Measurements from ENCODE around the gene HECW1. TPM values are rescaled to one million over a fixed set of nuclear protein-coding genes. Genes with fewer than 3 reads are reported as not detected.

HECW1 gene
- total and polyA plus RNA-seq, 4 donors: 0.05 TPM; not detected in 3

DNA sequence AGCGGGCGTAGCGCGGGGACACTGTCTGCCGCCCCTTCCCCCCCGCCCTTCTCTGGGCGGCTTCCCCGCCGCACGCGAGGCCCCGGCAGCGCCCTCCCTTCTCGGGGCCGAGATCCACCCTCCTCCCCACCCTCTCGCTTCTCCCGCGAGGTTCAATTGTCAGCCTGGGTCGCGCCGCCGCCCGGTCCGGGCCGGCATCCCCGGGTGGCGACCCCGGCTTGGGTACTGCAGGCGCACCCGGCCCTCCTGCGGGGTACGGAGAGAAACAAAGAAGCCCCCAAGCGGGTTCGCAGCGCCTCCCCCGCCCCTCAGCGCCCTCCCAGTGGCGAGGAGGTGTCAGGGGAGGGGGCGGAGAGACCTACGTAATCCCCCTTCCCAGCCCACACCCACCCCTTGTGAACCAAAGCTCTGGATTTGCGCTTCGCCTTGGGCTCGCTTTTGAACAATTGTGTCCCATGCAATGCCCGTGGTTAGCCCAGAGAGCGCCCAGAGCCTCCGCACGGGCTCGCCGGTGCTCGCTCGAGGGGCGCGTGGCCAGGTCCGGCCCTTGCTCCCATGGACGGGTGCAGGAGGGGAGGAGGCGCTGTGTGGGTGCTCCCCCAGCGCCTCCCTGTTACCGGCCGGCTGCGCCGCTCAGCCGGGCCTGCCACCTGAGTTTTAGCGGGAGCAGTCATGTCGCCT, 634 bp downstream of the HECW1 start:
- H3K4me3 ChIP-seq (ENCODE audit: low read depth in 1 of 3, low read length in 3 of 3): peak overlapping the region in 1 of 3 donors; percentile 29
- H3K27me3 ChIP-seq (ENCODE audit: control insufficient read depth in 4 of 4, insufficient read depth in 4 of 4, low read length in 3 of 4): peaks cover 0 to 24% (median 10%) of the 10 kb centered on the region in 4 donors
- DNase-seq (ENCODE audit: low spot score): no peak

DNA sequence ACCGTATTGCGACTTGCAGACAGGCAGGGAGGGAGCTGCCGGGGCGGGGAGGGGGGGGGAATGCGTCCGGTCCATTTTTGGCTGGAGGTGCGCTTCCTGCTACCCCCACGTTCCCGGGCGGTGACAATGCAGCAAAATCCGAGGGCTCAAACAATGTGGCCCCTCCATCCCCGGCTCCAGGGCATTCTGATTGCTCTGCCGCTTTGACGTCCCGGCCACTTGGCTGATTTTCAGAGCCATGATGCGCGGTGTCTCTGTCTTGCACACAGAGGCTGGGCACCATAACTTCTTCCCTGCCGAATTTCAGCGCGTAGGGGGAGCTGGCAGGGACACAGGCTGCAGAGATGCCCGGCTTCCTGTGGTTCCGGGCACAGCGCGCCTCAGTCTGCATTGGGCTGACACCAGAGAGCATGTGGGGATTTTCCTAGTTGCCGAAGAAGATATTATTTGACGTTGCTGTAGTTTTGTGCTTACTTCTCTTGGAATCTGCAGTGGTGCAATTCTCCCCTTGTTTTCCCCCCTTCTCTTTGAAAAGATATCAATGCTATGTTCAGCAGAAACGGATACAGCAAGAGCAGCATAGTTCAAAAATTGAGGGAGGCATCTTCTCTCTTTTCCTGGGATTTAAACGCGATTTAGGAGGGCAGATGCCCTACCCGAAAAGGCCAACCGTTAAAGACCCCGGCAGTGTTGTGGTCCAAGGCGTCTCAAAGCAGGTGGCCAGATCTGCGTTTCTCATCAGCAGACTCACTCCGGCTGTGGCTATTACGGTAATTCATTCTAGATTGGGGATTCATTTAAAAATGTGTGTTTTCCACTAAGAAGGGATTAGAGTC, 1.4 kb downstream of the HECW1 start:
- no peak overlapping the region for H3K27ac ChIP-seq (ENCODE audit: low read depth in 1 of 2, low read length in 2 of 2)
- DNase-seq (ENCODE audit: low spot score): no peak
- whole genome bisulfite sequencing: 9% methylated on average over 36 of the region's 36 CpGs
- no peak overlapping the region for H3K9ac ChIP-seq (ENCODE audit: low read depth in 1 of 2, low read length in 2 of 2)
- no peaks in the 10 kb centered on the region for H3K9me3 ChIP-seq (ENCODE audit: control insufficient read depth in 4 of 4, low read length in 3 of 4)
- H3K4me1 ChIP-seq (ENCODE audit: control insufficient read depth in 4 of 4, insufficient read depth in 4 of 4, low read length in 3 of 4): peaks cover 0 to 17% (median 3%) of the 10 kb centered on the region in 4 donors
- no peak for TF ChIP-seq NR2F2 (IDR thresholded peaks at IDR 0.05)
- TF ChIP-seq, protein P1, sequence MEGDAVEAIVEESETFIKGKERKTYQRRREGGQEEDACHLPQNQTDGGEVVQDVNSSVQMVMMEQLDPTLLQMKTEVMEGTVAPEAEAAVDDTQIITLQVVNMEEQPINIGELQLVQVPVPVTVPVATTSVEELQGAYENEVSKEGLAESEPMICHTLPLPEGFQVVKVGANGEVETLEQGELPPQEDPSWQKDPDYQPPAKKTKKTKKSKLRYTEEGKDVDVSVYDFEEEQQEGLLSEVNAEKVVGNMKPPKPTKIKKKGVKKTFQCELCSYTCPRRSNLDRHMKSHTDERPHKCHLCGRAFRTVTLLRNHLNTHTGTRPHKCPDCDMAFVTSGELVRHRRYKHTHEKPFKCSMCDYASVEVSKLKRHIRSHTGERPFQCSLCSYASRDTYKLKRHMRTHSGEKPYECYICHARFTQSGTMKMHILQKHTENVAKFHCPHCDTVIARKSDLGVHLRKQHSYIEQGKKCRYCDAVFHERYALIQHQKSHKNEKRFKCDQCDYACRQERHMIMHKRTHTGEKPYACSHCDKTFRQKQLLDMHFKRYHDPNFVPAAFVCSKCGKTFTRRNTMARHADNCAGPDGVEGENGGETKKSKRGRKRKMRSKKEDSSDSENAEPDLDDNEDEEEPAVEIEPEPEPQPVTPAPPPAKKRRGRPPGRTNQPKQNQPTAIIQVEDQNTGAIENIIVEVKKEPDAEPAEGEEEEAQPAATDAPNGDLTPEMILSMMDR (IDR thresholded peaks at IDR 0.05; ENCODE audit: low read depth, low read length, missing input control): no peak
- TF ChIP-seq FOXA1 (IDR thresholded peaks at IDR 0.05): no peak
- TF ChIP-seq HNF4A (conservative IDR thresholded peaks at IDR 0.05): no peak
- no peak for TF ChIP-seq GABPA (IDR thresholded peaks at IDR 0.05 in 1 of 2, conservative IDR thresholded peaks at IDR 0.05 in 1 of 2)
- TF ChIP-seq SP1 (IDR thresholded peaks at IDR 0.05): no peak
- no peak for TF ChIP-seq RAD21 (IDR thresholded peaks at IDR 0.05)
- TF ChIP-seq, protein P2, sequence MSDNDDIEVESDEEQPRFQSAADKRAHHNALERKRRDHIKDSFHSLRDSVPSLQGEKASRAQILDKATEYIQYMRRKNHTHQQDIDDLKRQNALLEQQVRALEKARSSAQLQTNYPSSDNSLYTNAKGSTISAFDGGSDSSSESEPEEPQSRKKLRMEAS (IDR thresholded peaks at IDR 0.05): no peak
- TF ChIP-seq, protein P3, sequence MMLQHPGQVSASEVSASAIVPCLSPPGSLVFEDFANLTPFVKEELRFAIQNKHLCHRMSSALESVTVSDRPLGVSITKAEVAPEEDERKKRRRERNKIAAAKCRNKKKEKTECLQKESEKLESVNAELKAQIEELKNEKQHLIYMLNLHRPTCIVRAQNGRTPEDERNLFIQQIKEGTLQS (IDR thresholded peaks at IDR 0.05): no peak
- TF ChIP-seq, protein P4, sequence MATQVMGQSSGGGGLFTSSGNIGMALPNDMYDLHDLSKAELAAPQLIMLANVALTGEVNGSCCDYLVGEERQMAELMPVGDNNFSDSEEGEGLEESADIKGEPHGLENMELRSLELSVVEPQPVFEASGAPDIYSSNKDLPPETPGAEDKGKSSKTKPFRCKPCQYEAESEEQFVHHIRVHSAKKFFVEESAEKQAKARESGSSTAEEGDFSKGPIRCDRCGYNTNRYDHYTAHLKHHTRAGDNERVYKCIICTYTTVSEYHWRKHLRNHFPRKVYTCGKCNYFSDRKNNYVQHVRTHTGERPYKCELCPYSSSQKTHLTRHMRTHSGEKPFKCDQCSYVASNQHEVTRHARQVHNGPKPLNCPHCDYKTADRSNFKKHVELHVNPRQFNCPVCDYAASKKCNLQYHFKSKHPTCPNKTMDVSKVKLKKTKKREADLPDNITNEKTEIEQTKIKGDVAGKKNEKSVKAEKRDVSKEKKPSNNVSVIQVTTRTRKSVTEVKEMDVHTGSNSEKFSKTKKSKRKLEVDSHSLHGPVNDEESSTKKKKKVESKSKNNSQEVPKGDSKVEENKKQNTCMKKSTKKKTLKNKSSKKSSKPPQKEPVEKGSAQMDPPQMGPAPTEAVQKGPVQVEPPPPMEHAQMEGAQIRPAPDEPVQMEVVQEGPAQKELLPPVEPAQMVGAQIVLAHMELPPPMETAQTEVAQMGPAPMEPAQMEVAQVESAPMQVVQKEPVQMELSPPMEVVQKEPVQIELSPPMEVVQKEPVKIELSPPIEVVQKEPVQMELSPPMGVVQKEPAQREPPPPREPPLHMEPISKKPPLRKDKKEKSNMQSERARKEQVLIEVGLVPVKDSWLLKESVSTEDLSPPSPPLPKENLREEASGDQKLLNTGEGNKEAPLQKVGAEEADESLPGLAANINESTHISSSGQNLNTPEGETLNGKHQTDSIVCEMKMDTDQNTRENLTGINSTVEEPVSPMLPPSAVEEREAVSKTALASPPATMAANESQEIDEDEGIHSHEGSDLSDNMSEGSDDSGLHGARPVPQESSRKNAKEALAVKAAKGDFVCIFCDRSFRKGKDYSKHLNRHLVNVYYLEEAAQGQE (IDR thresholded peaks at IDR 0.05): no peak
- TF ChIP-seq, protein P5, sequence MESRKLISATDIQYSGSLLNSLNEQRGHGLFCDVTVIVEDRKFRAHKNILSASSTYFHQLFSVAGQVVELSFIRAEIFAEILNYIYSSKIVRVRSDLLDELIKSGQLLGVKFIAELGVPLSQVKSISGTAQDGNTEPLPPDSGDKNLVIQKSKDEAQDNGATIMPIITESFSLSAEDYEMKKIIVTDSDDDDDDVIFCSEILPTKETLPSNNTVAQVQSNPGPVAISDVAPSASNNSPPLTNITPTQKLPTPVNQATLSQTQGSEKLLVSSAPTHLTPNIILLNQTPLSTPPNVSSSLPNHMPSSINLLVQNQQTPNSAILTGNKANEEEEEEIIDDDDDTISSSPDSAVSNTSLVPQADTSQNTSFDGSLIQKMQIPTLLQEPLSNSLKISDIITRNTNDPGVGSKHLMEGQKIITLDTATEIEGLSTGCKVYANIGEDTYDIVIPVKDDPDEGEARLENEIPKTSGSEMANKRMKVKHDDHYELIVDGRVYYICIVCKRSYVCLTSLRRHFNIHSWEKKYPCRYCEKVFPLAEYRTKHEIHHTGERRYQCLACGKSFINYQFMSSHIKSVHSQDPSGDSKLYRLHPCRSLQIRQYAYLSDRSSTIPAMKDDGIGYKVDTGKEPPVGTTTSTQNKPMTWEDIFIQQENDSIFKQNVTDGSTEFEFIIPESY (IDR thresholded peaks at IDR 0.05): no peak
- TF ChIP-seq EGR1 (IDR thresholded peaks at IDR 0.05; ENCODE audit: low read depth in 2 of 2): no peak
- TF ChIP-seq FOXA2 (IDR thresholded peaks at IDR 0.05): no peak
- H3K27me3 ChIP-seq (ENCODE audit: control insufficient read depth in 4 of 4, insufficient read depth in 4 of 4, low read length in 3 of 4): peaks cover 0 to 24% (median 10%) of the 10 kb centered on the region in 4 donors
- H3K4me3 ChIP-seq (ENCODE audit: low read depth in 1 of 3, low read length in 3 of 3): peak overlapping the region in 1 of 3 donors; percentile 18
- H3K36me3 ChIP-seq (ENCODE audit: control insufficient read depth in 4 of 4, insufficient read depth in 3 of 4, low read depth in 1 of 4, low read length in 3 of 4): no peaks in the 10 kb centered on the region

More for the DNA sequence above, 634 bp downstream of the HECW1 start:
- Histone ChIP-seq H3K27ac (ENCODE audit: low read depth in 1 of 2, low read length in 2 of 2) (no peak overlapping the region), H3K9ac (ENCODE audit: low read depth in 1 of 2, low read length in 2 of 2) (no peak overlapping the region), H3K36me3 (ENCODE audit: control insufficient read depth in 4 of 4, insufficient read depth in 3 of 4, low read depth in 1 of 4, low read length in 3 of 4) (no peaks in the 10 kb centered on the region), H3K4me1 (ENCODE audit: control insufficient read depth in 4 of 4, insufficient read depth in 4 of 4, low read length in 3 of 4) (peaks cover 0 to 17% (median 3%) of the 10 kb centered on the region in 4 donors), H3K9me3 (ENCODE audit: control insufficient read depth in 4 of 4, low read length in 3 of 4) (no peaks in the 10 kb centered on the region)
- 2% methylated on average over 64 of the region's 64 CpGs for WGBS
- TF ChIP-seq HNF4A (conservative IDR thresholded peaks at IDR 0.05): no peak
- no peak for TF ChIP-seq JUND (IDR thresholded peaks at IDR 0.05)
- TF ChIP-seq YY1 (IDR thresholded peaks at IDR 0.05): no peak
- TF ChIP-seq NR2F2 (IDR thresholded peaks at IDR 0.05): no peak
- no peak for TF ChIP-seq FOXA1 (IDR thresholded peaks at IDR 0.05)
- TF ChIP-seq RXRA (IDR thresholded peaks at IDR 0.05): no peak
- no peak for TF ChIP-seq EGR1 (IDR thresholded peaks at IDR 0.05; ENCODE audit: low read depth in 2 of 2)
